NCI-H1048 (cell line): Measurements from ENCODE around the gene ESF1.
"Not testable (repeated sequence)": the region's sequence is repeated elsewhere in the genome, so short reads cannot be mapped to it uniquely, and the experiment has no call there.

Experiments used
- DNase-seq: peaks from one replicate; lab custom pipeline; 2025; lab: John Stamatoyannopoulos, UW

ESF1 gene

GRCh38 chr20:13739731-13740649, 44.7 kb downstream of the ESF1 start:
- no peak for DNase-seq

DNA sequence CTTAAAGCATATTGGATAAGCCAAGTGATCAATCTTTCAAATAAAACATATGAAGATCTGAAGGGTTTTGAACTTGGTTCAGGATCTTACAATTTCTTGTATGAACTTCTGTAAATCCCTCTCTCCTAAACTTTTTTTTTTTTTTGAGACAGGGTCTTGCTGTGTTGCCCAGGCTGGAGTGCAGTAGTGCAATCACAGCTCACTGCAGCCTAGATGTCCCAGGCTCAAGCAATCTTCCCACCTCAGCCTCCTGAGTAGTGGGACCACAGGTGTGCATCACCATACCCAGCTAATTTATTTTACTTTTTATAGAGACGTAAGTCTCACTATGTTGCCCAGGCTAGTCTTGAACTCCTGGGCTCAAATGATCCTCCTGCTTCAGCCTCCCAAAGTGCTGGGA, 46.5 kb downstream of the ESF1 start:
- not testable (repeated sequence) for DNase-seq

DNA sequence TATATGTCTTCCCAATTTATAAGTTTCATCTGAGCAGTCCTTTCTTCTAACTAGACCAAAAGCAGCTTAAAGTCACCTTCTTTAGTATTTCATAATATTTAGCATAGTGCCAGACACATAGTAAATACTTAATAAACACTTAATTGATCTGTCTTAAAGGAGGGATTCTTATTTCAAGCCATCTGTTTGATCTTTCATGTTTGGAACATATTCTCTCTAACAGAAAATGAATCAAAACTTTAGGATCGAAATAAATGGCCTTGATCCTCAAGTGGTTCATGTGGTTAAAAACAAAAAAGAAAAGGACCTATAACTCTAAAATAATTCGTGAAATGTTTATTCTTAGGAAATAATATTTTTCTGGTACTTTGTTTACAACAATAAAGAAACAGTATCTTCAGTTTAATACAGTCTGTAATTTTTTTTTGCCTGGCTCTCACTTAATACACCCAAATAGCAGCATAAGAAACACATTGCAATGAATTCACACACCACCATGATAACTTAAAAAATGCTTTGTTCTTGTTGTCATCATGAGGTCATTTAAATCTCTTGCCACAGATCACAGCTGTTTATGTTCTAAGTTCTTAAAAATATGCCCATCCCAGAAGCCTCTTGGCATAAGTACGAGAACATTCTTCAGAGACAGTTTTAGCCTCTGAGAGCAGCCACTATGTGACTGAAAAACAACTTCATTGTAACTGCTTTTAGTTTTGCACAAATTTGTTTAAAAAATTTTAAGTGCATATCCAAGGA, 48.1 kb downstream of the ESF1 start:
- no peak for DNase-seq

DNA sequence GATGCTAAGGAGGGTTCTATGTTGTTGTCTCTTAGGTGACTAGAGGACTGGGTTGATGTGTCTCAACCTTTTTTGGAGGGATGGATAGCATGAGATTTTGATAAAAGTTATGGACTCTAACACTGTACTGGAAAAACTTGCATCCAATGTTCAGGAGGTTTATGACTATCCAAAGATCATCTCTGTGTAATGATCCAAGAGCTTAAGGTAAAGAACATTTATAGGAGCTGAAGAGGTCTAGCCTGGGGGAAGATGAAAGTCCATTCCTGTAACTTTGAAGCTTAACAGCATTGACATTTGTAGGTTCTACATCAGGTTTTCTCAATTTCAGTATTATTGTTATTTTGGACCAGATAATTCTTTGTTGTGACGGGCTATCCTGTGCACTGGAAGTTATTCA, 48.9 kb downstream of the ESF1 start:
- no peak for DNase-seq

DNA sequence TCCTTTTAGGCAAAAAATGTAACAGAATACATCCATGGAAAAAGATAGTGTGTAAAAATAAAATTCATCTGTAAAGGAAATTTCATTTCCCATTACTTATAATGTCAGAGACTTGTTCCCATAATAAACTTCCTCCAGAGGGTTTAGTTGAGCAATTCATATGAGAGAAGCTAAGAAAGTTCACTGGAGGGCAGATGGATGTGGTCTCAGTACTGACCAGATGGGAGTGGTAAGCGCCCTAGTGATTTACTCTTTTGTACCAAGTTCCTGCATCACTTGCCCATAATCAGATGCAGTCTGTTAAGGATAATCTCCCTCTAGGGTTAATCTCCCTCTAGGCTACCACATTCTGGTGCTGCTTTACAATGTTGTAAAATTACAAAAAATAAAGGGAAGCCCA, 61.7 kb downstream of the ESF1 start:
- DNase-seq = no peak

GRCh38 chr20:13718171-13718570, 66.5 kb downstream of the ESF1 start:
- no peak for DNase-seq

DNA sequence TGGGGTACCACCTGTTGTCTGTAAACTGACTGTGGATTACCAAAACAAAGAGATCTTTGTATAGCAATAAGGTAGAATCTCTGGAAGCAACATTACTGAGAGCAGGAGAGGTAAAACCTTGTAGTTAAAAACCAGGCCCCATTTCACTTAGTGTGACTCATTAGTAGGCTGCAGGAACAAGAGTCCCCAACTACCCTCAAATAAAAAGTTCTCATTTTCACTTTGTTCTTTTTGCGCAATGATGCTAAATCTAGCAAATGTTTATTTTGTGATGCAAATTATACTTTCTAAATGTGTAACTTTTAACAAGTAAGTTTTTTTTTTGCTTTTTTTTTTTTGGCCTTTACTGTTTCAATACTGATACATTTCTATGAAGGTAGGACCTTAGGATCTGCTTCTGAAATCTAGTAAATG, 67.1 kb downstream of the ESF1 start:
- no peak for DNase-seq

GRCh38 chr20:13715171-13715570, 69.5 kb downstream of the ESF1 start:
- DNase-seq = no peak

DNA sequence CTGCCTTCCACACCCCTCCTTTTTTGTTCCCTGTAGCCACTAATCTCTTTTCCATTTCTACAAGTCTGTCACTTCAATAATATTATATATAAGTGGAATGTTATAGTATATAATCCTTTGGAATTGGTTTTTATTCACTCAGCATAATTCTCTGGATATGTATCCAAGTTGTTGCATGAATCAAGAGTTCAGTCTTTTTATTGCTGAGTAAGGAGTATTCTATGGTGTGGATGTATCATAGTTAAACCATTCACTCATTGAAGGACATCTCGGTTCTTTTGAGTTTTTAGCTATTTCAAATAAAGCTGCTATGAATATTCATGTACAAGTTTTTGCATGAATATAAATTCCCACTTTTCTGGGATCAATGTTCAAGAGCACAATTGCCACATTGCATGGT, 76.5 kb downstream of the ESF1 start:
- DNase-seq = no peak

- DNase-seq = no peak
These were observed 81.5 kb downstream of the ESF1 start for GRCh38 chr20:13703265-13703664.

DNA sequence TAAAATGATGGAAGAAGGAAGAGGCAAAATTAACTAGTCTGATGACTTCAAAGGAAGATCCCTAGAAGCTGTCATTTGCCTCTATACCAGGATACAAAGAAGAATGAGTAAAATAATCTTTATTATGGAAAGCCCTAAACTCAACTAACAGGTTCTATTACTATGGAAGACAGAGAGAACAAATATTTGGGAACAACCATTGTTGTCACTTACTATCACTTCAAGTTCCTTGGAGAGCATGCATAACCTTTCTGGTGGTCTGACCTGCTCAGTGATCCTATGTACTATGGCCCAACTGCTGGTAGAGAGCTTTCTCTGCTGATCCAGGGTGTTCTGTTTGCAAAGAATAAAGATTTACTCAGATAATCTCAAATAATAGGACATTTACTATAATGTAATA, 83.2 kb downstream of the ESF1 start:
- DNase-seq = no peak

DNA sequence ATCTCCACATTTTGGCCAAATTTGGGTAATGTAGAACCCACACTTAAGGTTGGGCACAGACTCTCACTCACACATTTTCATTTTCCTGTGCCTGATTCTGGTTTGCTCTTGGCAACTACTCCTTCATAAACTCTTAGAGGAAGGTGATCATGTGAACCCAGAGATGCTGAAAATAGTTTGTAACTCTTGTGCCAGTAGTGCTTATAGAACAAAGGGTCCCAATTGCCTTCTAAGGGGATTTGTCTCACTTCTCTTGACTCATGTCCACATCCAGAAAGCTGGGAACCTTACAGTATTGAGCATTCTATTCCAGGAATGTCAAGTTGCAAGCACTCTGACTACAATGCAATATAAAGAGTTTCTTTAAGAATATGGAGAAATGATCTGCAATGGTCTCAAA, 84.0 kb downstream of the ESF1 start:
- DNase-seq = no peak

GRCh38 chr20:13694420-13695150, 90.1 kb downstream of the ESF1 start:
- no peak for DNase-seq

DNA sequence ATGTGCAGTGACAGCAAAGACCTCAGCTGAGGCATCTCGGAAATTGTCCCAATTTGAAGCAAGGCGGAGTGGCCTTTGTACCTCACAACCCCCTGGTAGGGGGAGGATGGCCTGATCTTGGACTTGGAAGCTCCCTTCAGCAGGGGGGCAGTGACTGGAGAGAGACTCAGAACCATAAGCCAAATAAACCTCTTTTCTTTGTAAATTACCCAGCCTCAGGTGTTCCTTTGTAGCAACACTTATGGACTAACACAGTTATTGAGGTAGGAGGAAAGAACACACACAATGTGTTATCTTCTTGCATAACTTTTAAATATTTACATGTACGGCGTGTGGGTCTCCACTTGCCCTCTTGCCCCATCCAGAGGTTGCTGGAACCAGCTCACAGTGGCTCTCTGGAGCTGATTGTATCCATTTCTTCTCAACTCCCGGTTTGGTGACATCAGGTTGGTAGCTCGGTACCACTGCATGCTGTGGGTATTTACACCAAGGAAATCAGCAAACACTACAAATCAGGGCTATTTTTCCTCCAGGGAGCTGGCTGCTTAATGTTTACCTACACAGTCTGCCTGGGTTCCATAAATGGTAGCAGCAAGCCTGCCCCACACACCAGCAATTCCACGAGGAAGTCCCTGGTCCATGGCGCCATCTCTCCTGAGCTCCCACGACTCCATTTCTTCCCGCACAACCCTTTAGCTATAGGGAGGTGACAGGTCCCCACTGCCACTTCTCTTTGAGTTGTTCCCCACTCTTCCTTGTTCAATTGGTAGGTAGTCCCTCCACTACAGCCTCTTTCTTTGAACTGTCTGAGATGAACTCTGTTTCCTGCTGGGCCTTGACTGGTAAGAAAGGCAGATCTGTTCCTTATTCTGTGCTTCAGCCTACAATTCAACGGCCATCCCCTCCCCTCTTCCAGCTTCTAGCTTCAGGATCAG, 91.7 kb downstream of the ESF1 start:
- DNase-seq = no peak

- no peak for DNase-seq
These were observed 93.8 kb downstream of the ESF1 start for GRCh38 chr20:13690943-13691342.

DNA sequence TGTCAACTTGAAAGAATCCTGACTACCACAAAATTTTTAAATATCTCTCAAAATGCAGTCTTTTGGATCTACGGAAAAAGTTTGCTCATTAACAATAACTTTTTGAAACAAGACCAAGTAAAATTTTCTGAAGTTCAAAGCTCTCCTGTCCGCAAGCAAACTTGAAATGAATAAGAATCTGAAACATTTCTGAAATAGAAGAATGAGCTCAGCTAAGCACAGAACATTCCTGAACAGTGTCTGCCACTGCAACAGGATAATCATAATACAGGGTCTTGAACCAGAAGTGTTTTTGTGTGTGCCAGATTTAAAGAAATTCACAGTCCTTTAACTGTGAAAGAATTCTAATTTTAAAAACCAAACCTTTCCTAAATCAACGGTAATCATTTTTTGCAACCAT, 96.9 kb downstream of the ESF1 start:
- no peak for DNase-seq

DNA sequence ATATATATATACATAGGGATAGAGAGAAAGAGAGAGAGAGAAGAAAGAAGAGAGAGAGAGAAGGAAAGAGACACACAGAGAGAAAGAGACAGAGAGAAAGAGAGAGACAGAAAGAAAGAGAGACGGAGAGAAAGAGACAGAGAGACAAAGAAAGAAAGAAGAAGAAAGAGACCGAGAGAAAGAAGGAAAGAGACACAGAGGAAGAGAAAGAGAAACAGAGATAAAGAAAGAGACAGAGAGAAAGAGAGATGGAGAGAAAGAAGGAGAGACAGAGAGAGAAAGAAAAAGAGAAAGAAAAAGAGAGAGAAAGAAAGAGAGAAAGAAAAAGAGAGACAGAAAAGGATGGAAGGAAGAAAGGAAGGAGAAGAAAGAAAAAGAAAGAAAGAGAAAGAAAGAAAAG, 99.1 kb downstream of the ESF1 start:
- no peak for DNase-seq

DNA sequence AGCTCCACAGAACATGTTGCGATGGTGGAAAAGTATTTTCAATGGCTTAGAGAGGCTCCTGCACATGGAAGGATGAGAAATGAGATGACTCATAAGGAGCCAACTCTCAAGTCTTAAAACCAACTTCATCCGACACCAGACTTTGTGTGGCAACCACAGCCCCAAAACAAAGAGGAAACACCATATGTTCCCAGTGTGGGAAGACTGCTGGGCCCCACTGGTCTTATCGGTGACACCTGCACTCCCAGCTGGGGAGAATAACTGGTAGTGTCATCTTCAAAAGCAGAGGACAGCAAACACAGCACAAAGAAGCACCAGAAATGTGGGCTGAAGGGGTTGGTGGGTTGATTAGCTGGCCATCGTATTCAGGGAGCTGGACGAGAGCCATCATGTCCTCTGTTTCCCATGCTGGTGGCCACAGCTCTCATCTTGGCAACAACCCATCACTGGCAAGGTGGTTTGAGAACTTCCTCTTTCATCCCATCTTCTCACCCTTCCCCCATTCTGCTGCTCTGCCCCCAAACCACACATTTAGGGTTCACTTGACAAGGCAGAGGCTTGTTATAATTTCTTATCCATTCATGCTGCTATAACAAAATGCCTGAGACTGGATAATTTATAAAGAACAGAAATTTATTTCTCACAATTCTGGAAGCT, 100.0 kb downstream of the ESF1 start:
- no peak for DNase-seq

GRCh38 chr20:13683833-13684232, 100.9 kb downstream of the ESF1 start:
- DNase-seq = no peak

DNA sequence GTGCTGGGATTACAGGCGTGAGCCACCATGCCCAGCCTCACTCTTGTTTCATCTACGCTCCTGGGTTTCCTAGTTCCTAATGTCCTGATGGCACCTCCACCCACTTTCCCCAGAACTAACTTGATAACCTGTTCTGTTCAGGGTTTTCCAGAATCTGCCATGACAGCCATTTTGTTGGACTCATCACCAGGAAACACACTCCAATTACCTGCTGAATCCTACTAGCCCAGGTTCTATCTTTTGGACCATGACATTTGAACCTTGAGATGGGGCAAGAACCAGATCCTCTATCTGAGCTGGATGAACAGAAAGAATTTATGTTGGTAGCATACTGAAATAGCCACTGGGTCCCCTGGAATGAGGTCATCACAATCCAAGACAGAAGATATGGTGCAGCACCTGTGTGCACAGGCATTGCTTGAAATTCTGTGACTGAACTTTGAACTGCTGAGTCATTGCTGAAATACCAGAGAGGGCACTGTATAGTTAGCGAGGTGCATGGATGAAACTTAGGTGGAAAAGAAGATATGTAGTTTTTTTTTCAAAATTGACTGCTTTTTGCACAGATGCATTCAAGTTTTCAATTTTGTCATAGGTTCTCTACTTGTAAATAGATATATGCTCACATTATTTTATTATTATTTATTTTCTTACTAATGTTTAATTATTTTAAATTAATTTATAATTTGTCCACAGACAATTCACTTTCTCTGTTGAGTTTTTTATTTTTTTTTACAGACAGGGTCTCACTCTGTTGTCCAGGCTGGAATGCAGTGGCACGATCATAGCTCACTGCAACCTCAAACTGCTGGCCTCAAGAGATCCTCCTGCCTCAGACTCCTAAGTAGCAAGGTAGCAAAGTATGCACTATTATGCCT, 103.2 kb downstream of the ESF1 start:
- no peak for DNase-seq
